GM18517 (cell line): ENCODE data around the gene TBC1D2B.

ENCODE experiments used
- ATAC-seq: cut with Tn5 transposase; IDR thresholded peaks from one replicate; pipeline ENCODE4 v1.9.1; 2021; ENCODE audit warnings: mild to moderate bottlenecking, moderate library complexity; ENCODE audit not compliant: unreplicated experiment

Gene TBC1D2B

GRCh38 chr15:78057803-78058202, 19.7 kb downstream of the TBC1D2B start:
- ATAC-seq = no peak

GRCh38 chr15:78056714-78057269, 20.7 kb downstream of the TBC1D2B start:
- ATAC-seq = no peak

GRCh38 chr15:78055919-78056713, 21.4 kb downstream of the TBC1D2B start:
- ATAC-seq = no peak

- no peak for ATAC-seq
Measured at GRCh38 chr15:78054966-78055365, 22.5 kb downstream of the TBC1D2B start.

DNA sequence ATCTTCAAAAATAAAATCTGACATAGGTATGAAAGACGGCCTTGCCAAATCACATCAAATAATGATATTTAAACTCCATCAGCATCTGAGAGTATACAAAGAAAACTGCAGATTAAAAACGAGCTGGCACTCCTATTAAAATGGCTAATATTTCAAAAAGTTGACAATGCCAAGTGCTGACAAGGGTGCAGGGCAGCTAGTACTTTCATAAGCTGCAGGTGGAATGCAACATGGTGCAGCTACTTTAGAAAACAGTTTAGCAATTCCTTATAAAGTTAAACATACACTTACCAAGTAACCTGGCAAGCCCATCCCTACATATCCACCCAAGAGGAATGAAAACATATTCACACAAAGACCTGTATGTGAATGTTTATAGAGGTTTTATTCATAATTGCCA, 23.0 kb downstream of the TBC1D2B start:
- ATAC-seq = no peak

- no peak for ATAC-seq
Measured at GRCh38 chr15:78052545-78052944, 25.0 kb downstream of the TBC1D2B start.

- no peak for ATAC-seq
Measured at GRCh38 chr15:78052001-78052401, 25.5 kb downstream of the TBC1D2B start.

GRCh38 chr15:78051596-78051995, 25.9 kb downstream of the TBC1D2B start:
- no peak for ATAC-seq

- no peak for ATAC-seq
Measured at GRCh38 chr15:78050826-78051225, 26.7 kb downstream of the TBC1D2B start.

DNA sequence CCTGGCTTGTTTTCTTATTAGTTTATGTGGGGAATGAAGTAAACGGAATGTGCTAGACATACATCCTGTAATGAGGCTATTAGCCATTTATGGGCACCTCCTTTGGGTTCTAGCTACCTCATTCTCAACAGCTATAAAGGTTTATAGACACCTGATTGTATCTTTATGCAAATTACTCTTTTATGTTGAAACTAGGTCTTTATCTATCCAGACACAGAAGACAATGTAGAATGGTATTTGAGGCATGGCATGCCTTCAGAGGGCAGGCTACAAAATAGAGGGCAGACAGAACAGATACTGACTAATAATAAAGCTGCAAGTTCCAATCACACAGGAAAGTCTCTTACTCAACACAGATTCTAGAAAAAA, 27.1 kb downstream of the TBC1D2B start:
- peak; percentile 32 for ATAC-seq

DNA sequence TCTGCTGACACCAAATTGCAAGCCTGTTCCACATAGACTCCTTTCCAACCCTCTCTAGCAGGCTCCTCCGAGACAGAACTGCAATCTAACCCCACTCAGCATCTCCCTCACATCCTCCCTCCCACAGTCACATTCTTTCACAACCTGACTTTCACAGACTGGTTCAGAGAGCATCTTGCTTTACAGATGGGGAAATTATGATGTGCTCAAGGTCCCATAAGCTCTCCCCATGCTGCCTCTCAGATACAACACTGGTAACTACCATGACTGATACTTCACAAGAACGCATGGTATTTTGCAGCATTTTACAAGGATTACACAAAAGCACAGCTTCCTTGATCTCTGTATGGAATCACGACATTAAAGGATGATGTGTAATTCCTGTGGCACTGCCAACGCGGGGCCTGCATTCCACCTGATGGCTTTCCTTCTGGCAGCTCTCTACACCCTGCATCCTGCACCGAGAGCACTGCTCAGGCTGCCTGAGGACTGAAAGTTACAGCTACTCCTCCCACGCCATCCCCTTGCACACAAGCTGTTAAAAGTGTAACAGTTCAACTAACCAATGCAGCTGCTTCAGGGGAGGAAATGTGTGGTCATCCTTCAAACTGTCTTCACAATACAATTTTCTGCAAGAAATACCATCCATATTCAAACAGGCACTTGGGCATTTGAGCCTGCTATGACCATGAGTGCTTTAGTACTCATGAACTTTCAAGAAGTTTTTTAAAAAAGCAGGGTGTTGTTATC, 27.6 kb downstream of the TBC1D2B start:
- peak; percentile 81 for ATAC-seq

- no peak for ATAC-seq
Measured at GRCh38 chr15:78048628-78048920, 28.9 kb downstream of the TBC1D2B start.

- no peak for ATAC-seq
Measured at GRCh38 chr15:78047761-78048627, 29.5 kb downstream of the TBC1D2B start.

DNA sequence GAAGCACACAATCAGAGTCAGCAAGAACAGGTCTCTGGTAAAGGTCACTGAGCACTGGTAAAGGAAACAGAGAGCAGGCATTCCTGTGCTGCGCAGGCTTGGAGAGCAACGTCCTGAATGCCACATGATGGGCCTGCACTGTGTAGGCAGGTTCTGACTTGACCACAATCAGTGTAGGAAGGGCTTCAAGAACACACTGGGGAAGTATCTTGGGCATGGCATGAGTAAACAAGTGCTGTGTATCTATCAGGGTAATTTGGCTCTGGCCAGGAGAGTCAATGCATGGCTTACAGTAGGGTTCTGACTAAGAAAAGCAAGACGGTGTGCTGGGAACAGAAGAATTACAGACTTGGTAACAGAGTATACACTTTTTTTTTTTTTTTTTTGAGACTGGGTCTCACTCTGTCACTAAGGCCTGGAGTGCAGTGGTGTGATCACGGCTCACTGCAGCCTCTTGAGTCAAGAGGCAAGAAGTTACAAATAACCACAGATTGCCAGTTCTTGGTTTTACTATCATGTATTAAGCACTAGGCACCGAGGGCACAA, 30.6 kb downstream of the TBC1D2B start:
- ATAC-seq = no peak

DNA sequence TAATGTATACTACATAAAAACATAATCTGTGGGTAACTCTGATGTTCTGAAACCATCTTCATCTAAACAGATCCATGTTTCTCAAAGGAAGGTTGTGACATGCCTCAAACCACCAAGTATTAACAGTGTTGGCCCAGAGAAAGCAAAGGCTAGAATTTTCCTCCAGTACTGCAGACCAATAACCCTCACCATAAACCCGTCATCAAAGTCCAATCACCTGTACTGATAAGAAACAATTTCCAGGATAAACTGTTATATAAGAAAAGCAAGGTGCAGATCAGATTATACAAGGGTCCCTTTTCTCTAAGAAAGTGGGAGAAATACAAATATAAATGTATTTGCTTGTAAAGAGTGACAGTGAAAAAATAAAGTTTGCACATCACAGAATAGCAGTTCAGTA, 32.3 kb downstream of the TBC1D2B start:
- ATAC-seq = no peak

GRCh38 chr15:78044407-78045155, 32.9 kb downstream of the TBC1D2B start:
- no peak for ATAC-seq

- ATAC-seq = no peak
Measured at GRCh38 chr15:78041946-78042345, 35.6 kb downstream of the TBC1D2B start.

- ATAC-seq = no peak
Measured at GRCh38 chr15:78040653-78041244, 36.8 kb downstream of the TBC1D2B start.

DNA sequence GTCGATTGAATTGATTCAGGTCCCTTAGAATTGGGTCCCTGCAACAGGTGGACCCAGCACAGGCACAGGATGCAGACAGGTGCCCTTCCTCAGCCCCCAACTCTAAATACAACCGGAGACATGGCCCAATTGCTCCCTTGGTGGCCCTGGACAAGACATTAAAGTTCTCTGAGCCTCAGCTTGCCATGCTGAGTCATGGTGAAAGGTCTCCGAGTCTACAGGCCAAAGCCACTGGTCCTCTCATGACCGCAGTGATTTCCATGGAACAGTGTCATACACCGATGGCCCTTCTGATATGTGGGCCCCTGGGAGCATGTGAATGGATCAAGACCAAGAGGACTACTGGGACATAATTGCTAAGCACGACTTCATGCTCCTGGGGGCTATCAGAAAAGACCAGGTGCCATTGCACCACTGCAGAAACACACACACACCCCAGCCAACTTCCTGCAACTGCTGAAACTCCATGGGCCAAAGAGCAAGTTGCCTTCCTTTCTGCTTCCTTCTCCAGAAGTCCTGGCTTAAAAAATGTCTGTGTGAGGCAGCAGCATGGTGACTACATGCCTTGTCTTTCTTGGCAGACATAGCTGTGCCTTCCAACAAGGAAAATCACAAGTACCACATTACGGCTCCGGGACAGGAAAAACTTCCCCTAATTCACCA, 38.8 kb downstream of the TBC1D2B start:
- no peak for ATAC-seq
